ENCODE results near the gene CHCHD1.

CHCHD1 gene

GRCh38 chr10:73801253-73801590, 19.4 kb downstream of the CHCHD1 start:
- Histone ChIP-seq H3K4me3 (replicated peaks; ENCODE audit: low read depth, low read length) (no peak overlapping the region), H3K36me3 (ENCODE audit: control insufficient read depth, insufficient read depth, low read length) (peaks cover 49% of the 10 kb centered on the region), H3K27me3 (replicated peaks; ENCODE audit: control insufficient read depth, insufficient read depth, low read length) (no peaks in the 10 kb centered on the region)
- no peak for DNase-seq (ENCODE audit: extremely low read depth, insufficient read length)
- TF ChIP-seq CTCF (IDR thresholded peaks at IDR 0.05; ENCODE audit: insufficient read depth, low read length, poor library complexity, severe bottlenecking): no peak

GRCh38 chr10:73802276-73802991, 20.6 kb downstream of the CHCHD1 start:
- DNase-seq (ENCODE audit: extremely low read depth, insufficient read length): no peak
- TF ChIP-seq CTCF (IDR thresholded peaks at IDR 0.05; ENCODE audit: insufficient read depth, low read length, poor library complexity, severe bottlenecking): no peak
- Histone ChIP-seq H3K4me3 (replicated peaks; ENCODE audit: low read depth, low read length) (no peak overlapping the region), H3K27me3 (replicated peaks; ENCODE audit: control insufficient read depth, insufficient read depth, low read length) (no peaks in the 10 kb centered on the region), H3K36me3 (ENCODE audit: control insufficient read depth, insufficient read depth, low read length) (peaks cover 51% of the 10 kb centered on the region)

- peaks cover 57% of the 10 kb centered on the region for H3K36me3 ChIP-seq (ENCODE audit: control insufficient read depth, insufficient read depth, low read length)
- H3K4me3 ChIP-seq (replicated peaks; ENCODE audit: low read depth, low read length): no peak overlapping the region
- no peak for DNase-seq (ENCODE audit: extremely low read depth, insufficient read length)
- no peaks in the 10 kb centered on the region for H3K27me3 ChIP-seq (replicated peaks; ENCODE audit: control insufficient read depth, insufficient read depth, low read length)
- TF ChIP-seq CTCF (IDR thresholded peaks at IDR 0.05; ENCODE audit: insufficient read depth, low read length, poor library complexity, severe bottlenecking): no peak
Observed at GRCh38 chr10:73803680-73804286, 21.9 kb downstream of the CHCHD1 start.

- Histone ChIP-seq H3K27me3 (replicated peaks; ENCODE audit: control insufficient read depth, insufficient read depth, low read length) (no peaks in the 10 kb centered on the region), H3K4me3 (replicated peaks; ENCODE audit: low read depth, low read length) (no peak overlapping the region), H3K36me3 (ENCODE audit: control insufficient read depth, insufficient read depth, low read length) (peaks cover 43% of the 10 kb centered on the region)
- no peak for TF ChIP-seq CTCF (IDR thresholded peaks at IDR 0.05; ENCODE audit: insufficient read depth, low read length, poor library complexity, severe bottlenecking)
- no peak for DNase-seq (ENCODE audit: extremely low read depth, insufficient read length)
Observed at GRCh38 chr10:73806176-73806950, 24.5 kb downstream of the CHCHD1 start.

- DNase-seq (ENCODE audit: extremely low read depth, insufficient read length): no peak
- H3K4me3 ChIP-seq (replicated peaks; ENCODE audit: low read depth, low read length): no peak overlapping the region
- H3K36me3 ChIP-seq (ENCODE audit: control insufficient read depth, insufficient read depth, low read length): peaks cover 32% of the 10 kb centered on the region
- H3K27me3 ChIP-seq (replicated peaks; ENCODE audit: control insufficient read depth, insufficient read depth, low read length): no peaks in the 10 kb centered on the region
- TF ChIP-seq CTCF (IDR thresholded peaks at IDR 0.05; ENCODE audit: insufficient read depth, low read length, poor library complexity, severe bottlenecking): no peak
Observed at GRCh38 chr10:73807471-73807870, 25.6 kb downstream of the CHCHD1 start.

All from GM06990 (cell line).